ENCODE data around the gene LHX3. TPM values are rescaled to one million over a fixed set of nuclear protein-coding genes. Genes with fewer than 3 reads are reported as not detected.

The LHX3 gene
- total RNA-seq, 1 donor from 2014 or later, result not detected

DNA sequence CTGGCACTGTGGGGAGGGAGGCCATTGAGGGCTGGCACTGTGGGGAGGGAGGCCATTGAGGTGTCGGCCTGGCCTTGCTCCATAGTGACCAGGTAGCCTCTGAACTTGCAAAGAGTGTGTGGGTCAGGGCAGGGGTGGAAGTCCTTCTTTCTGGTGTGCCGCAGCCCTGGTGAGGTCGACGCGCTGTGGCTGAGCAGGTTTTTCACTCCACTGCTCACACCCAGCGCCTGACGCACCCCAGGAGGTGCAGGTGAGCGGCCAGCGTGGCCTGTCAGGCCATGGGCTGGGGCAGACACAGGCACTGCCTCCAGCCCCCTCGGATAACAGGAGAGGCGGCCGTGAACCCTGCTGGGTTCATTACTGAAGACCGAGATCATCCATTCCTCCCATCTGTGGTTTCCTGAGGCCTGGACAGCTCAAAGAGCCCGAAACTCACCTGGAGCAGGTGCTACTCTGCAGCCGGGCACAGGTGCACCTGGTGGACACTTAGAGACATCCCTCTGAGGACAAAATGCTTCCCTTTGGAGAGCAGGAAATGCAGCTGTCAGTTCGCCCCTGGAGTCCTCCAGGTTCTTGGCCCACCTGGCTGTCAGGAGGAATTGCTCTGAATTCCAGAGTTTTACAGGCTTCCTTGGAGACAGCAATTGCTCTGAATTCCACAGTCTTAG is 32.4 kb downstream of the LHX3 start:
- H3K4me1 ChIP-seq, result no peaks in the 10 kb centered on the region
- DNase-seq, result no peak
- no peak overlapping the region for H3K27ac ChIP-seq (replicated peaks)
- no peaks in the 10 kb centered on the region for H3K36me3 ChIP-seq
- H3K27me3 ChIP-seq (ENCODE audit: low read depth), result peaks cover 67% of the 10 kb centered on the region
- TF ChIP-seq, protein P1, sequence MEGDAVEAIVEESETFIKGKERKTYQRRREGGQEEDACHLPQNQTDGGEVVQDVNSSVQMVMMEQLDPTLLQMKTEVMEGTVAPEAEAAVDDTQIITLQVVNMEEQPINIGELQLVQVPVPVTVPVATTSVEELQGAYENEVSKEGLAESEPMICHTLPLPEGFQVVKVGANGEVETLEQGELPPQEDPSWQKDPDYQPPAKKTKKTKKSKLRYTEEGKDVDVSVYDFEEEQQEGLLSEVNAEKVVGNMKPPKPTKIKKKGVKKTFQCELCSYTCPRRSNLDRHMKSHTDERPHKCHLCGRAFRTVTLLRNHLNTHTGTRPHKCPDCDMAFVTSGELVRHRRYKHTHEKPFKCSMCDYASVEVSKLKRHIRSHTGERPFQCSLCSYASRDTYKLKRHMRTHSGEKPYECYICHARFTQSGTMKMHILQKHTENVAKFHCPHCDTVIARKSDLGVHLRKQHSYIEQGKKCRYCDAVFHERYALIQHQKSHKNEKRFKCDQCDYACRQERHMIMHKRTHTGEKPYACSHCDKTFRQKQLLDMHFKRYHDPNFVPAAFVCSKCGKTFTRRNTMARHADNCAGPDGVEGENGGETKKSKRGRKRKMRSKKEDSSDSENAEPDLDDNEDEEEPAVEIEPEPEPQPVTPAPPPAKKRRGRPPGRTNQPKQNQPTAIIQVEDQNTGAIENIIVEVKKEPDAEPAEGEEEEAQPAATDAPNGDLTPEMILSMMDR (IDR thresholded peaks at IDR 0.05; ENCODE audit: borderline replicate concordance), result no peak
- no peaks in the 10 kb centered on the region for H3K9me3 ChIP-seq (replicated peaks)
- H3K4me3 ChIP-seq, result no peak overlapping the region
- intact Hi-C loops (cut with micrococcal nuclease), result no loop called here

DNA sequence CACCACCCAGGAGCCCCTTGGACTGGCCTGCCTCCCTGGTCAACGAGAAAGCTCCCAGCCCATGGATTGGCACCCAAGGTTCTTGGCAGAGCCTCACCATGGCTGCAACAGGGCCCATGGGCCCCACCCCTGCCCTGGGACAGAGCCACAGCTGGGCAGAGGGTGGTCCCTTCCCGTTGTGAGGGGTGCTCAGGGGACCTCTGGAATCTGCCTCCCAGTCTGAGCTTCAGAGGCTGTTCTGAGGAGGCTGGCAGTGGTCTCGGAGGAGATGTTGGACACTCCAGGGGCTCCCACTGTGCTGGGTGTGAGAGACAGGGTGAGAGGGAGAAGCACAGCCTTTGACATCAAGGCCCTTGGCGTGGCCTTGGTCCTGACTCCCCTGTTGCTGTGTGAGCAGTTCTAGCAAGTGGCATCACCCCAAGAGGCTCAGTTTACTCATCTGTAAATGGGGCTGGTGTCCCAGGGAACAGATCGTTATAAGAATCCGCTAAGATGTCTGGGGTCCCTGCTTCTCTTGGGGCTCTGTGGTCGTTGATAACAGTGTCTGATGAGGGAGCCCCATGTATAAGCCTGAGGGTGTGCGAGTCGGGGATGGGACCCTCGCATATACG is 33.0 kb downstream of the LHX3 start:
- no peaks in the 10 kb centered on the region for H3K9me3 ChIP-seq (replicated peaks)
- H3K27me3 ChIP-seq (ENCODE audit: low read depth), result peaks cover 61% of the 10 kb centered on the region
- H3K4me3 ChIP-seq, result no peak overlapping the region
- intact Hi-C loops (cut with micrococcal nuclease), result no loop called here
- TF ChIP-seq, protein P1 (IDR thresholded peaks at IDR 0.05; ENCODE audit: borderline replicate concordance), result no peak
- no peak for DNase-seq
- no peaks in the 10 kb centered on the region for H3K36me3 ChIP-seq
- H3K27ac ChIP-seq (replicated peaks), result no peak overlapping the region
- no peaks in the 10 kb centered on the region for H3K4me1 ChIP-seq

DNA sequence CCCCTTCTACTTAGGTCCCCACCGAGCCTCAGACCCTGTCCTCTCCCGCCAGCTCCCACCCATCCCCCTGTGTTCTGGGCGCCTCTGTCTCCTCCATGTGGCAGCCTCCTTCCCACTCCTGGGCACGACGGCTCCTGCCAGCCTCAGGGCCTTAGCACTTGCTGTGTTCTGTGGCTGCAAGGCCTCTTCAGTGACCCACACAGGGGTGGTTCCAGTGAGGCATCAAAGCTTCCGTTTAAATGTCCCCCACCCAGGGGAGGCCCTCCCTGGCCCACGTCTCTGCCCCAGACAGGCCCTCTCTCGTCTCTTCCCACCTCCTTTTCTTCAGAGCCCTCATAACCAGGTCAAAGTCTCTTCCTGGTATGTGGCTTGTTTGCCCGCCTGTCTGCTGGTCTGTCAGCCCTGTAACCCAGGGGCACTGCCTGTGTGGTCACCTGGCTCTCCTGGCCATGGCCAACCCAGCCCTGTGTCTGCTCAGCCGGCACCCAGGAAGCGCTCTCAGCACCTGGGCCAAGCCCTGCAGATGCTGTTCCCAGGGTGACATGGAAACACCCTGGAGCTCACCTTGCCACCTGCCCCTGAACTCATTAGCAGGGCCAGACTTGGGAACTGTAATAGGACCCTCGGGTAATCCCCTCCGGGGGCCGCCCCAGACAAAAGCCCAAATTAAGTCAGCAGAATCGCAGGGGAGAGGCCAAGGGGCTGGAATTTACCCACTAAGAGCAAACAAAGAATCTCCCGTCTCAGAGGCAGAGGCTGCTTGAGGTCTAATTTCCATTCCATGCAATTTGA is 33.7 kb downstream of the LHX3 start:
- Histone ChIP-seq H3K9me3 (replicated peaks) (no peaks in the 10 kb centered on the region), H3K36me3 (no peaks in the 10 kb centered on the region), H3K27ac (replicated peaks) (no peak overlapping the region), H3K4me1 (no peaks in the 10 kb centered on the region), H3K27me3 (ENCODE audit: low read depth) (peaks cover 54% of the 10 kb centered on the region), H3K4me3 (no peak overlapping the region)
- intact Hi-C loops (cut with micrococcal nuclease), result no loop called here
- DNase-seq, result no peak
- TF ChIP-seq, protein P1 (IDR thresholded peaks at IDR 0.05; ENCODE audit: borderline replicate concordance), result no peak

DNA sequence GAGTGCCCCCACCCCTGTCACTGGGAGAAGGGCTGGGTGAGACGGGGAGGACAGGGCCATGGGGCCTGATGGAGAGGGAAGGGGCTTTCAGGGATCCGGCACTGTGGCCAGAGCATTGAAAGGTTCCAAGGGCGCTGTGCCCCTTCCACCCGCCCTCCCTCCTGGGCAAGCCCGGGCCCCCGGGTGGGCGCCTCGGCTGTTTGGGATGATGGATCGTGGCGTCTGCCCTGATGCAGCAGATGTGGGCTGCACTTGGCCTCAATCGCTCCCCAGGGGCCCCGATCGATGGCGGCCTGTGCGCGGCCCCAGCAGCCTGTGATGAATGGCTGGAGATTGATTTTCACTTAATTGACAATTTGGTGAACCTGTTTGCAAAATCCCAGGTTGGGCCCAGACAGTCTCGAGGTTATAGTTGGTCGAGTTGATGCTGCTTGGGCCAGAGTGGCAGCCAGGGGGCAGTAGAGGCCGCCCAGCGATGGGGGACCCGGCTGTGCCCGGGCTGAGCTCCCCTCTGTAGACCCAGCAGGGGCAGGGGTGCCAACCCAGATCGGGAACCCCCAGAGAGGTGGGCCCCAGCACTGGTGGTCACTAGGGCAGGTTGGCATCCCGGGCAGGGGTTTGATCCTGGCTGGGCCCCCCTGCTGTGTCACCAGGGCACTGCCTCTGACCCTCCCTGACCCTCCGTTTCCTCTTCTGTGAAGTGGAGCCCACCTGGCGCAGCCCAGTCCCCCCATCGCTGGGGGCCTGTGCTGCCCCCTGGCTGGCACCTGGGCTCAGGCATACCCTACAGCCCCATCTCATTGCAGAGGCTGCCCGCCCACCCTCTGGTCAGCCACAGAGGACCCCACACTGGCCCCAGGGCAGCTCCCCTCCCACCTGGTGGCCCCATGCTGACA is 34.7 kb downstream of the LHX3 start:
- Histone ChIP-seq H3K27ac (replicated peaks) (no peak overlapping the region), H3K9me3 (replicated peaks) (no peaks in the 10 kb centered on the region), H3K27me3 (ENCODE audit: low read depth) (peaks cover 53% of the 10 kb centered on the region), H3K36me3 (no peaks in the 10 kb centered on the region), H3K4me3 (no peak overlapping the region), H3K4me1 (no peaks in the 10 kb centered on the region)
- no peak for DNase-seq
- TF ChIP-seq, protein P1 (IDR thresholded peaks at IDR 0.05; ENCODE audit: borderline replicate concordance), result peak; percentile 74
- intact Hi-C loops (cut with micrococcal nuclease), result no loop called here

DNA sequence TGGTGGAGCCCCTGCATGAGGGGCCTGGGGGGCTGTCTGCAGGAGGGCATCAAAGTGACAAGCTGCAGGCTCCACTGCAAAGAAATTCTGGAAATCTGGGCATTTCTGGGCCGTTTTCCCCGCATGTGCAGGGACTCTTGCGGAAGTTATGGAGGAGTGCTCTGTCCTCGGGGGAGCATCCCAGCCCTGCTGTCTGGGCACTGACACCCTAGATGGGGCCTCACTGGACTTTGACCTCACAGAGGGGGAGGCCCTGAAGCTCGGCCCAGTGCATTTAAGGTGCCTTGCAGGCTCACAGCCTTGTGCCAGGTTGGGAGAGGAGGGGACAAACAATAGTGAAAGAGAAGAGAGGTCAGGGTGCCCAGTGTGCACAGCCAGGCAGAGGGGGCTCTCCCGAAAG is 35.4 kb downstream of the LHX3 start:
- no peak for DNase-seq
- H3K9me3 ChIP-seq (replicated peaks), result no peaks in the 10 kb centered on the region
- intact Hi-C loops (cut with micrococcal nuclease), result no loop called here
- no peaks in the 10 kb centered on the region for H3K36me3 ChIP-seq
- H3K27me3 ChIP-seq (ENCODE audit: low read depth), result peaks cover 53% of the 10 kb centered on the region
- TF ChIP-seq, protein P1 (IDR thresholded peaks at IDR 0.05; ENCODE audit: borderline replicate concordance), result no peak
- H3K4me3 ChIP-seq, result no peak overlapping the region
- H3K27ac ChIP-seq (replicated peaks), result no peak overlapping the region
- H3K4me1 ChIP-seq, result no peaks in the 10 kb centered on the region

All from left ventricle myocardium inferior (tissue), 1 donor.